HepG2 (cell line): ENCODE results near the gene CFAP99. TPM values are rescaled to one million over a fixed set of nuclear protein-coding genes. Genes with fewer than 3 reads are reported as not detected.

Experiments
- FOXA1 ChIP-seq, 2 experiments: fragments of 450-650 bp in 1 of 2; sonication (generic) in 1 of 2; formaldehyde crosslinking in 1 of 2; IDR thresholded peaks; 2 replicates each; pipeline versions ENCODE4 v1.4.0 to v1.6.1; 2016 to 2020; ENCODE audit warnings: missing genetic modification reagents in 1 of 2
- NFKB2 ChIP-seq: sonication (generic); formaldehyde crosslinking; IDR thresholded peaks from 2 replicates; pipeline ENCODE4 v1.4.0; 2020; ENCODE audit warnings: missing genetic modification reagents, borderline replicate concordance
- NONO ChIP-seq, 2 experiments: fragments of 450-650 bp in 1 of 2; sonication (generic) in 1 of 2; formaldehyde crosslinking in 1 of 2; IDR thresholded peaks in 1 of 2; conservative IDR thresholded peaks in 1 of 2; 2 replicates each; pipeline versions ENCODE4 v1.6.1 to v1.8.0; 2017 to 2022; ENCODE audit warnings: mild to moderate bottlenecking in 1 of 2, missing genetic modification reagents in 1 of 2, moderate library complexity in 1 of 2
- PHF5A ChIP-seq: IDR thresholded peaks from one replicate; pipeline ENCODE4 v1.6.1; 2018; ENCODE audit warnings: low read depth, missing genetic modification reagents; ENCODE audit not compliant: unreplicated experiment
- PRDM10 ChIP-seq: sonication (generic); formaldehyde crosslinking; IDR thresholded peaks from 2 replicates; pipeline ENCODE4 v1.4.0; 2020; ENCODE audit warnings: low read depth, missing genetic modification reagents
- PRDM4 ChIP-seq: sonication (generic); formaldehyde crosslinking; IDR thresholded peaks from 2 replicates; pipeline ENCODE4 v1.9.0; 2021; ENCODE audit warnings: missing genetic modification reagents, borderline replicate concordance
- SMC3 ChIP-seq: IDR thresholded peaks from 2 replicates; pipeline ENCODE4 v1.6.1; 2011; ENCODE audit warnings: low read length, improper control_type of control experiment
- SP5 ChIP-seq: IDR thresholded peaks from 2 replicates; pipeline ENCODE4 v1.6.1; 2016; ENCODE audit warnings: low read depth, borderline replicate concordance
- TCF7 ChIP-seq: sonication (generic); IDR thresholded peaks from 2 replicates; pipeline ENCODE4 v1.6.1; 2016; ENCODE audit warnings: antibody characterized with exemption, low read depth
- THYN1 ChIP-seq: sonication (generic); formaldehyde crosslinking; IDR thresholded peaks from 2 replicates; pipeline ENCODE4 v1.8.1; 2023; ENCODE audit warnings: low read depth, mild to moderate bottlenecking, moderate library complexity, missing genetic modification reagents, borderline replicate concordance
- TRAFD1 ChIP-seq: sonication (generic); formaldehyde crosslinking; IDR thresholded peaks from 2 replicates; pipeline ENCODE4 v1.5.1; 2020; ENCODE audit warnings: missing genetic modification reagents, mild to moderate bottlenecking, borderline replicate concordance
- XBP1 ChIP-seq: sonication (generic); formaldehyde crosslinking; IDR thresholded peaks from 2 replicates; pipeline ENCODE4 v1.5.0; 2020; ENCODE audit warnings: missing genetic modification reagents
- YEATS2 ChIP-seq: sonication (generic); formaldehyde crosslinking; IDR thresholded peaks from 2 replicates; pipeline ENCODE4 v1.4.0; 2020; ENCODE audit warnings: missing genetic modification reagents, borderline replicate concordance
- ZNF207 ChIP-seq: fragments of 450-650 bp; IDR thresholded peaks from 2 replicates; pipeline ENCODE4 v1.6.1; 2016; ENCODE audit warnings: antibody characterized with exemption, borderline replicate concordance
- ZNF34 ChIP-seq: sonication (generic); formaldehyde crosslinking; IDR thresholded peaks from 2 replicates; pipeline ENCODE4 v1.4.0; 2020; ENCODE audit warnings: mild to moderate bottlenecking, missing genetic modification reagents, borderline replicate concordance
- ZNF382 ChIP-seq: sonication (generic); formaldehyde crosslinking; IDR thresholded peaks from 2 replicates; pipeline ENCODE4 v1.5.0; 2020; ENCODE audit warnings: missing genetic modification reagents, mild to moderate bottlenecking, borderline replicate concordance
- ZNF510 ChIP-seq: sonication (generic); formaldehyde crosslinking; IDR thresholded peaks from 2 replicates; pipeline ENCODE4 v1.4.0; 2020; ENCODE audit warnings: low read depth, mild to moderate bottlenecking, missing genetic modification reagents
- ZNF747 ChIP-seq: sonication (generic); formaldehyde crosslinking; IDR thresholded peaks from 2 replicates; pipeline ENCODE4 v1.8.1; 2023; ENCODE audit warnings: missing genetic modification reagents, mild to moderate bottlenecking, borderline replicate concordance
- ZNF761 ChIP-seq: sonication (generic); formaldehyde crosslinking; conservative IDR thresholded peaks from 2 replicates; pipeline ENCODE4 v1.4.0; 2020; ENCODE audit warnings: mild to moderate bottlenecking, missing genetic modification reagents
- ZSCAN22 ChIP-seq: sonication (generic); formaldehyde crosslinking; IDR thresholded peaks from 2 replicates; pipeline ENCODE4 v1.4.0; 2020; ENCODE audit warnings: mild to moderate bottlenecking, missing genetic modification reagents
- polyA plus RNA-seq, 8 experiments: library from polyadenylated mRNA; depleted of rRNA in 3 of 8; stranded (reverse) in 7 of 8; unstranded in 1 of 8; fragments of >200 nt; fragmentation: Illumina TruSeq in 4 of 8; extraction: Trizol in 4 of 8; gene quantifications; 2 replicates each; pipeline versions ENCODE4 v1.2.1 to v1.2.3, GENCODE V29; 2011 to 2016; ENCODE audit warnings: low read depth in 4 of 8, missing spikeins in 1 of 8, mixed read lengths in 1 of 8; ENCODE audit not compliant: insufficient read depth in 1 of 8
- total RNA-seq, 5 experiments: library from RNA; depleted of rRNA; stranded (reverse); fragments of >200 nt; fragmentation: Illumina TruSeq; extraction: Trizol; gene quantifications; 2 replicates each; pipeline ENCODE4 v1.2.3, GENCODE V29; 2016; ENCODE audit warnings: low read depth in 1 of 5

The CFAP99 gene
- total and polyA plus RNA-seq, 2 of the 13 experiments (the other 11 are each of a cell fraction or from before 2014, with no cell fraction given) = not detected

GRCh38 chr4:2462218-2462991 lies 43.6 kb downstream of the CFAP99 start (continued):
- TF ChIP-seq NFKB2 (CRISPR knock-in tag) = peak; percentile 95
- TF ChIP-seq PRDM10 = no peak
- TF ChIP-seq ZNF747 (CRISPR knock-in tag) = peak; percentile 38; the same call in 1 of the 2 replicates
- TF ChIP-seq ZSCAN22 = no peak
- no peak; the same call in 1 of the 2 replicates for TF ChIP-seq ZNF510 (CRISPR knock-in tag)
- no peak for TF ChIP-seq THYN1 (CRISPR knock-in tag)
- no peak for TF ChIP-seq ZNF34
- TF ChIP-seq ZNF761 (CRISPR knock-in tag) = no peak
- TF ChIP-seq ZNF207 = no peak
- no peak for TF ChIP-seq TRAFD1
- no peak for TF ChIP-seq PRDM4
- no peak for TF ChIP-seq SMC3
- TF ChIP-seq NONO (IDR thresholded peaks at IDR 0.05) = no peak
- TF ChIP-seq NONO (CRISPR knock-in tag; conservative IDR thresholded peaks at IDR 0.05) = peak; percentile 46; the same call in 1 of the 2 replicates
- TF ChIP-seq TCF7 = no peak
- TF ChIP-seq YEATS2 (CRISPR knock-in tag) = no peak
- TF ChIP-seq PHF5A (CRISPR knock-in tag) = no peak
- TF ChIP-seq XBP1 (CRISPR knock-in tag) = no peak; the same call in 1 of the 2 replicates
- TF ChIP-seq SP5 (CRISPR knock-in tag) = no peak
- no peak for TF ChIP-seq ZNF382 (CRISPR knock-in tag)
- TF ChIP-seq FOXA1 (IDR thresholded peaks at IDR 0.05) = no peak
- no peak for TF ChIP-seq FOXA1 (CRISPR knock-in tag; IDR thresholded peaks at IDR 0.05)
